NB4 (cell line): Measurements from ENCODE around the gene GRP.

Experiments used
- POLR2A ChIP-seq: IDR thresholded peaks from 2 replicates; pipeline ENCODE4 v1.6.1; 2011; ENCODE audit warnings: mild to moderate bottlenecking; ENCODE audit not compliant: insufficient read length; ENCODE audit errors: extremely low read depth
- TF ChIP-seq, protein P1 (sequence below): IDR thresholded peaks from one replicate; pipeline ENCODE4 v1.5.1; 2012; ENCODE audit warnings: low read depth, low read length
- TF ChIP-seq, protein P2 (sequence below): IDR thresholded peaks from 2 replicates; pipeline ENCODE4 v1.6.1; 2011; ENCODE audit warnings: low read depth, low read length

DNA sequence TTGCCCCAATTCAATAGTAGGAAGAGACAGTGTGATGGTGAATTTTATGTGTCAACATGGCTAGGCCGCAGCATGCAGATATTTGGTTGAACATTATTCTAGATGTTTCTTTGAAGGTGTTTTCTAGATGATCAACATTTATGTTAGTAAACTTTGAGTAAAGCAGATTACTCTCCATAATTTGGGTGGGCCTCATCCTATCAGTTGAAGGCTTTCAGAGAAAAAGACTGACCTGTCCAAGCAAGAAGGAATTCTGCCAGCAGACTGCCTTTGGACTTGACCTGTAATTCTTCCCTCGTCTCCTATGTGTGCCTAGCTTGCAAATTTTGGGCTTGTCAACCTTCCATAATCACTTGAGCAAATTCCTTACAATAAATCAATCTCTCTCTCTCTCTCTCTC, 8.3 kb upstream of the GRP start:
- TF ChIP-seq, protein P1, sequence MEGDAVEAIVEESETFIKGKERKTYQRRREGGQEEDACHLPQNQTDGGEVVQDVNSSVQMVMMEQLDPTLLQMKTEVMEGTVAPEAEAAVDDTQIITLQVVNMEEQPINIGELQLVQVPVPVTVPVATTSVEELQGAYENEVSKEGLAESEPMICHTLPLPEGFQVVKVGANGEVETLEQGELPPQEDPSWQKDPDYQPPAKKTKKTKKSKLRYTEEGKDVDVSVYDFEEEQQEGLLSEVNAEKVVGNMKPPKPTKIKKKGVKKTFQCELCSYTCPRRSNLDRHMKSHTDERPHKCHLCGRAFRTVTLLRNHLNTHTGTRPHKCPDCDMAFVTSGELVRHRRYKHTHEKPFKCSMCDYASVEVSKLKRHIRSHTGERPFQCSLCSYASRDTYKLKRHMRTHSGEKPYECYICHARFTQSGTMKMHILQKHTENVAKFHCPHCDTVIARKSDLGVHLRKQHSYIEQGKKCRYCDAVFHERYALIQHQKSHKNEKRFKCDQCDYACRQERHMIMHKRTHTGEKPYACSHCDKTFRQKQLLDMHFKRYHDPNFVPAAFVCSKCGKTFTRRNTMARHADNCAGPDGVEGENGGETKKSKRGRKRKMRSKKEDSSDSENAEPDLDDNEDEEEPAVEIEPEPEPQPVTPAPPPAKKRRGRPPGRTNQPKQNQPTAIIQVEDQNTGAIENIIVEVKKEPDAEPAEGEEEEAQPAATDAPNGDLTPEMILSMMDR, result no peak
- TF ChIP-seq, protein P2, sequence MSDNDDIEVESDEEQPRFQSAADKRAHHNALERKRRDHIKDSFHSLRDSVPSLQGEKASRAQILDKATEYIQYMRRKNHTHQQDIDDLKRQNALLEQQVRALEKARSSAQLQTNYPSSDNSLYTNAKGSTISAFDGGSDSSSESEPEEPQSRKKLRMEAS, result no peak
- no peak for TF ChIP-seq POLR2A
